Mammary epithelial cell (primary cell): ENCODE data around the gene IFFO2.

Source experiments
- EZH2 ChIP-seq: IDR thresholded peaks from 2 replicates; pipeline ENCODE4 v1.6.1; 2012; ENCODE audit warnings: low read length, inconsistent platforms, borderline replicate concordance
- TF ChIP-seq, protein P1 (sequence below), 2 donors: IDR thresholded peaks in 1 of 2; conservative IDR thresholded peaks in 1 of 2; 2 replicates each; pipeline ENCODE4 v1.5.1; 2011 to 2012; ENCODE audit warnings: inconsistent platforms in 2 of 2, low read length in 2 of 2, mild to moderate bottlenecking in 2 of 2, control low read depth in 1 of 2, low read depth in 1 of 2; ENCODE audit not compliant: insufficient read depth in 1 of 2; ENCODE audit errors: extremely low read depth in 1 of 2

DNA sequence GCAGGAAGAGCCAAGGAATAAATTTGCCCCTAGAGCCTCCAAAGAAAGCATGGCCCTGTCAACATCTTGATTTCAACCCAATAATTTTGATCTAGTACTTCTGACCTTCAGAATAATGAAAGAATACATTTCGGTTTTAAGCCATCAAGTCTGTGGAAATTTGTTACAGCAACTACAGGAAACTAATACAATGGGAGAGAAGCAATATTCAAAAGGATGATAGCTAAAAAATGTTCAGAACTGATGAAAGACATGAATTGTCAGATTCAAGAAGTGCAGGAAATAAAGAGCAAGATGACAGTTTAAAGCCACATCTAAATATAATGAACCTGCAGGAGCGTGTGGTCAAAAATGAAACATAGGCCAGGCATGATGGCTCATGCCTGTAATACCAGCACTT lies 24.8 kb upstream of the IFFO2 start:
- TF ChIP-seq, protein P1, sequence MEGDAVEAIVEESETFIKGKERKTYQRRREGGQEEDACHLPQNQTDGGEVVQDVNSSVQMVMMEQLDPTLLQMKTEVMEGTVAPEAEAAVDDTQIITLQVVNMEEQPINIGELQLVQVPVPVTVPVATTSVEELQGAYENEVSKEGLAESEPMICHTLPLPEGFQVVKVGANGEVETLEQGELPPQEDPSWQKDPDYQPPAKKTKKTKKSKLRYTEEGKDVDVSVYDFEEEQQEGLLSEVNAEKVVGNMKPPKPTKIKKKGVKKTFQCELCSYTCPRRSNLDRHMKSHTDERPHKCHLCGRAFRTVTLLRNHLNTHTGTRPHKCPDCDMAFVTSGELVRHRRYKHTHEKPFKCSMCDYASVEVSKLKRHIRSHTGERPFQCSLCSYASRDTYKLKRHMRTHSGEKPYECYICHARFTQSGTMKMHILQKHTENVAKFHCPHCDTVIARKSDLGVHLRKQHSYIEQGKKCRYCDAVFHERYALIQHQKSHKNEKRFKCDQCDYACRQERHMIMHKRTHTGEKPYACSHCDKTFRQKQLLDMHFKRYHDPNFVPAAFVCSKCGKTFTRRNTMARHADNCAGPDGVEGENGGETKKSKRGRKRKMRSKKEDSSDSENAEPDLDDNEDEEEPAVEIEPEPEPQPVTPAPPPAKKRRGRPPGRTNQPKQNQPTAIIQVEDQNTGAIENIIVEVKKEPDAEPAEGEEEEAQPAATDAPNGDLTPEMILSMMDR (conservative IDR thresholded peaks at IDR 0.05 in 1 of 2, IDR thresholded peaks at IDR 0.05 in 1 of 2; ENCODE audit: extremely low read depth in 1 of 2, insufficient read depth in 1 of 2, low read depth in 1 of 2, low read length in 2 of 2): no peak
- no peak for TF ChIP-seq EZH2
